Measurements from ENCODE around the gene ZNF816. TPM values are rescaled to one million over a fixed set of nuclear protein-coding genes. Genes with fewer than 3 reads are reported as not detected.

The ZNF816 gene
- total and polyA plus RNA-seq, 2 of the 8 experiments (the other 6 are each of a cell fraction or from before 2014, with no cell fraction given) = 2.7 to 13.2 TPM

DNA sequence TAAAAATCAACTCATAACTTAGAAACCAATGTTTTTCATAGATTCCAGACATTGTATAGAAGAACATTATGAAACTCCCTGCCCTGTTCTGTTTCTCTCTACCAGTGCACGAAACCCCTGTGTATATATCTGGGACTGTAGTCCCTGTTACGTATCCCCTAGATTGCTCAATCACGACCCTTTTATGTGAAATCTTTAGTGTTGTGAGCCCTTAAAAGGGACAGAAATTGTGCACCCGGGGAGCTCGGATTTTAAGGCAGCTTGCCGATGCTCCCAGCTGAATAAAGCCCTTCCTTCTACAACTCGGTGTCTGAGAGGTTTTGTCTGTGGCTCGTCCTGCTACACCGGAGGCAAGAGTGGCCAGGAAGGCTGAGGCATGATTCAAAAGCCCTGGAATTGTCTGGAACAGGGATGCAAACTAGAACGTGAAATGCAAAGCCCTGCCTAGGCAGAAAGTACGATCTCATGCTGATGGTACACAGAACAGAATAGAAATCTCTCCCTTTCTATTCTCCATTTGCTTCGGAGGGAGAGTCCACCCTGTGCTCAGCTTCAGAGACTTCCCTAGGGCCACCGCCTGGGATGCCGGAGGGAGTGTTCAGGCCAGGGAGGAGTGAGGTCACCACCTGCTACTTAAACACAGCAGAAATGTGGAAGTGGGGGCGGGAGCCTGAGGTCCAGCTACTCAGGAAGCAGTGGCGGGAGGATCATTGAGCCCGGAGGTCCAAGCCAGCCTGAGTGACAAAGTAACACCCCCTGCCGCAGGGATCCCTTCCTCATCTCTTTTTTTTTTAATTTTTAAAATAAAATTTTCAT is 38.7 kb downstream of the ZNF816 start:
- Histone ChIP-seq H3K14ac (ENCODE audit: insufficient read length) (no peak overlapping the region), H3K27me3 (replicated peaks in 1 of 4; ENCODE audit: control insufficient read depth in 3 of 4, extremely low read depth in 1 of 4, insufficient read depth in 3 of 4, low read length in 3 of 4) (no peaks in the 10 kb centered on the region; a peak in 1 of 7 replicates), H2BK15ac (ENCODE audit: low read length) (no peak overlapping the region), H3K36me3 (ENCODE audit: control insufficient read depth in 2 of 4, insufficient read depth in 4 of 4, low read length in 3 of 4) (peaks cover 0 to 12% (median 5%) of the 10 kb centered on the region in 4 experiments; a peak in 5 of 8 replicates), H3K9ac (replicated peaks in 1 of 4; ENCODE audit: extremely low read depth in 1 of 4, low read depth in 3 of 4, low read length in 3 of 4) (no peak overlapping the region), H3K18ac (ENCODE audit: extremely low read depth, low read length) (0 out of 2 replicates have a peak overlapping the region, but pooled peaks have one; percentile 32), H2BK5ac (ENCODE audit: low read depth, low read length) (no peak overlapping the region), H3K23me2 (ENCODE audit: low read depth, low read length) (peaks cover 2% of the 10 kb centered on the region; the same call in 1 of the 2 replicates), H4K91ac (replicated peaks; ENCODE audit: insufficient read length, low read length) (no peak overlapping the region), H2BK12ac (ENCODE audit: low read depth, low read length) (no peak overlapping the region), H3K4me3 (ENCODE audit: extremely low read depth in 1 of 4, insufficient read depth in 2 of 4, low read depth in 3 of 4, low read length in 4 of 4) (peak overlapping the region in 3 of 4 experiments; percentile 14 to 94 (median 91); a peak in 4 of 8 replicates), H3K4me2 (ENCODE audit: insufficient read depth in 1 of 2, low read depth in 2 of 2, low read length in 2 of 2) (peak overlapping the region; percentile 60 to 71), H3K27ac (ENCODE audit: low read depth, low read length) (no peak overlapping the region), H3K56ac (replicated peaks; ENCODE audit: insufficient read length, low read depth, low read length) (no peak overlapping the region), H2BK120ac (replicated peaks; ENCODE audit: low read depth, low read length) (no peak overlapping the region), H2BK20ac (ENCODE audit: low read length) (no peak overlapping the region), H2AK5ac (ENCODE audit: low read depth, low read length) (no peak overlapping the region), H3K4ac (replicated peaks; ENCODE audit: insufficient read length, low read depth, low read length) (no peak overlapping the region), H2AFZ (ENCODE audit: low read length) (no peak overlapping the region), H3K9me3 (ENCODE audit: insufficient read depth in 2 of 2, low read depth in 1 of 2, low read length in 1 of 2) (no peaks in the 10 kb centered on the region), H3K79me1 (ENCODE audit: low read depth, low read length) (no peaks in the 10 kb centered on the region), H4K20me1 (replicated peaks in 1 of 2; ENCODE audit: control insufficient read depth in 1 of 2, insufficient read depth in 2 of 2, low read length in 2 of 2) (peaks cover 0 to 1% of the 10 kb centered on the region in 2 experiments), H3K4me1 (replicated peaks in 1 of 4; ENCODE audit: control insufficient read depth in 3 of 4, insufficient read depth in 4 of 4, low read length in 3 of 4) (peaks cover 0 to 8% (median 4%) of the 10 kb centered on the region in 4 experiments; a peak in 3 of 7 replicates), H4K8ac (ENCODE audit: extremely low read depth, insufficient read depth, low read length) (no peak overlapping the region), H3K23ac (ENCODE audit: insufficient read length) (no peak overlapping the region), H4K5ac (ENCODE audit: insufficient read length, low read depth, low read length) (no peak overlapping the region), H3K79me2 (ENCODE audit: control insufficient read depth in 1 of 2, insufficient read depth in 2 of 2, low read length in 2 of 2) (no peaks in the 10 kb centered on the region)
- WGBS, 2 experiments (ENCODE audit: extremely low coverage in 1 of 2, insufficient coverage in 1 of 2, insufficient read length in 1 of 2, insufficient replicate concordance in 2 of 2, low coverage in 1 of 2, low lambda C conversion rate in 2 of 2, missing lambda C conversion rate in 1 of 2) = 67% methylated on average over 18 of the region's 18 CpGs; no CpG with 5 or more reads in 1 of the 2 experiments
- DNase-seq (ENCODE audit: low read depth in 1 of 2, low spot score in 2 of 2) (peak in 1 of 2 experiments; percentile 55), FAIRE-seq (no peak)
- no peak for TF ChIP-seq RBBP5 (IDR thresholded peaks at IDR 0.05; ENCODE audit: borderline replicate concordance, low read depth, low read length)
- peak; percentile 52; the same call in 1 of the 2 replicates for TF ChIP-seq CEBPB (IDR thresholded peaks at IDR 0.05; ENCODE audit: low read depth, low read length)
- no peak for TF ChIP-seq RNF2 (IDR thresholded peaks at IDR 0.05; ENCODE audit: borderline replicate concordance, low read depth, low read length, missing control alignments, poor library complexity, severe bottlenecking)
- TF ChIP-seq RAD21 (IDR thresholded peaks at IDR 0.05 in 1 of 2, conservative IDR thresholded peaks at IDR 0.05 in 1 of 2; ENCODE audit: low read depth in 2 of 2, low read length in 2 of 2) = no peak
- TF ChIP-seq PHF8 (conservative IDR thresholded peaks at IDR 0.05; ENCODE audit: low read depth, low read length) = no peak
- POLR2A ChIA-PET (ENCODE audit: partially characterized antibody) = interaction anchor here (0.6 to 1.9 kb wide), 7 partner anchors 13 to 313 kb away, joined by 3 to 5 read pairs (median 4); partner anchors contain the start of gene ZNF320
- CTCF ChIA-PET (ENCODE audit: partially characterized antibody) = interaction anchor here (1.7 kb wide), 1 partner anchor 86 kb away, joined by 3 read pairs; no protein-coding TSS in a partner anchor

Measured in H1 (cell line).